Breast epithelium (tissue), 3 donors: ENCODE measurements around the gene NSL1.

Experiments
- CTCF ChIP-seq, 3 donors: fragments of 450-650 bp; IDR thresholded peaks; one replicate each; pipeline ENCODE4 v1.5.1; 2016 to 2017; ENCODE audit warnings: antibody characterized with exemption in 3 of 3, mild to moderate bottlenecking in 3 of 3, moderate library complexity in 3 of 3
- POLR2A ChIP-seq: fragments of 450-650 bp; IDR thresholded peaks from one replicate; pipeline ENCODE4 v1.6.1; 2016; ENCODE audit warnings: antibody characterized with exemption, mild to moderate bottlenecking, moderate library complexity
- POLR2AphosphoS5 ChIP-seq, 3 donors: sonication (generic); formaldehyde crosslinking; IDR thresholded peaks; one replicate each; pipeline ENCODE4 v1.6.1; 2017; ENCODE audit warnings: antibody characterized with exemption in 3 of 3

- no peak for TF ChIP-seq CTCF (IDR thresholded peaks at IDR 0.05)
- TF ChIP-seq POLR2A, result no peak
- no peak for TF ChIP-seq POLR2AphosphoS5 (IDR thresholded peaks at IDR 0.05)
These were observed 6.1 kb upstream of the NSL1 start for GRCh38 chr1:212797681-212798080.
